Mucosa of stomach (tissue), 1 donor: ENCODE data around the gene RAP1GAP2.

Source experiments
- H3K27me3 ChIP-seq: one replicate; pipeline ENCODE4 v1.7.0; 2013; ENCODE audit warnings: mild to moderate bottlenecking, low read length; ENCODE audit not compliant: control insufficient read depth, insufficient read depth
- H3K36me3 ChIP-seq: one replicate; pipeline ENCODE4 v1.7.0; 2013; ENCODE audit warnings: low read length; ENCODE audit not compliant: control insufficient read depth, insufficient read depth
- H3K4me1 ChIP-seq: one replicate; pipeline ENCODE4 v1.7.0; 2013; ENCODE audit warnings: mild to moderate bottlenecking, low read length; ENCODE audit not compliant: control insufficient read depth, insufficient read depth
- H3K4me3 ChIP-seq: one replicate; pipeline ENCODE4 v1.7.0; 2013; ENCODE audit warnings: low read length
- H3K9ac ChIP-seq: one replicate; pipeline ENCODE4 v1.7.0; 2013; ENCODE audit warnings: mild to moderate bottlenecking, low read length, moderate library complexity
- H3K9me3 ChIP-seq: one replicate; pipeline ENCODE4 v1.7.0; 2013; ENCODE audit warnings: mild to moderate bottlenecking, low read length, moderate library complexity; ENCODE audit not compliant: control insufficient read depth
- donor health status: Pancreatic carcinoma.

The RAP1GAP2 gene

DNA sequence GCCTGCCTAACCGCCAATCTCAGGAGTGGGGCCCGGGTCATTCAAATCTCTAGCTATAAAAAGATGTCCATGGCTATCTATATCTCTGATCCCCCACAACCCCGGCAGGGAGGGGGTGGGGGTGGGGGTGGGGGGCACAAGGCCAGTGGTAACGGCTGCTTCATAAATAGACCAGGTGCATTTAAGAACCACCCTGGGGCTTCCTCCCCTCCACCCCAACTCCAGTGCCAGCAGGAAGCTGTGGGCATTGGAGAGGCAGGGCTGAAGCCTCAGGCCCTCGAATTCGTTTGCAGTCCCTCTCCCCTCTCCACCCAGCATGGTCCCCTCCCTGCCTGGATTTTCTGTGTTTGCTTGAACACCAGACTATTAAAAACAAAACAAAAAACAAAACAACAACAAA lies 56.0 kb downstream of the RAP1GAP2 start:
- Histone ChIP-seq H3K4me1 (peaks cover 10% of the 10 kb centered on the region), H3K9ac (no peak overlapping the region), H3K9me3 (no peaks in the 10 kb centered on the region), H3K4me3 (no peak overlapping the region), H3K27me3 (peaks cover 10% of the 10 kb centered on the region), H3K36me3 (no peaks in the 10 kb centered on the region)

DNA sequence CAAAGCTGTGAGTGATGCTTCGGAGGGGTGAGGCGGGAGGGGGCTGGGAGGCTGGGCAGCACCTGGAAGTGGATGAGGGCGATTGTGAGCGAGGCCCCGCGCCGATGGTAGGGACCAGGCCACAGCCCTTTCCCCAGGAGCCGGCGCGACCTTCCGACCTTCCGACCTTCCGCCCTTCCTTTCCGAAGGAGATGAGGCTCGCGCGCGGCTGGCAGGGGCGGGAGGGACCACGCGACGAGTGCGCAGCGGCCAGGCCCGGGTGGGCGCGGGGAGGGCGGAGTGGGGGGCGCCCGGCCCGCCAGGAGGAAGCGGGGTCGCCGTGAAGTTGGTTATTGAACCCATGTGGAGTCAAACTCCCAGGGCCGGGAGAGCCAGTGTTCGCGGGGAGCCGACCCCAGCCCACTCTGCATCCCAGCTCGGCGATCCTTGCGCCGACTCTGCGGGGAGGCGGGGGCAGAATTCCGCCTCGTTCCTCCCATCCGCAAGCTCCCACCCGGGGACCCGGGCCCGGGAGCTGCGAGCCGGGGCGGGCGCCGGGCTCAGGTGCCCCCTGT lies 56.6 kb downstream of the RAP1GAP2 start:
- Histone ChIP-seq H3K9me3 (no peaks in the 10 kb centered on the region), H3K9ac (peak overlapping the region; percentile 39), H3K36me3 (no peaks in the 10 kb centered on the region), H3K4me1 (peaks cover 10% of the 10 kb centered on the region), H3K4me3 (no peak overlapping the region), H3K27me3 (peaks cover 10% of the 10 kb centered on the region)

DNA sequence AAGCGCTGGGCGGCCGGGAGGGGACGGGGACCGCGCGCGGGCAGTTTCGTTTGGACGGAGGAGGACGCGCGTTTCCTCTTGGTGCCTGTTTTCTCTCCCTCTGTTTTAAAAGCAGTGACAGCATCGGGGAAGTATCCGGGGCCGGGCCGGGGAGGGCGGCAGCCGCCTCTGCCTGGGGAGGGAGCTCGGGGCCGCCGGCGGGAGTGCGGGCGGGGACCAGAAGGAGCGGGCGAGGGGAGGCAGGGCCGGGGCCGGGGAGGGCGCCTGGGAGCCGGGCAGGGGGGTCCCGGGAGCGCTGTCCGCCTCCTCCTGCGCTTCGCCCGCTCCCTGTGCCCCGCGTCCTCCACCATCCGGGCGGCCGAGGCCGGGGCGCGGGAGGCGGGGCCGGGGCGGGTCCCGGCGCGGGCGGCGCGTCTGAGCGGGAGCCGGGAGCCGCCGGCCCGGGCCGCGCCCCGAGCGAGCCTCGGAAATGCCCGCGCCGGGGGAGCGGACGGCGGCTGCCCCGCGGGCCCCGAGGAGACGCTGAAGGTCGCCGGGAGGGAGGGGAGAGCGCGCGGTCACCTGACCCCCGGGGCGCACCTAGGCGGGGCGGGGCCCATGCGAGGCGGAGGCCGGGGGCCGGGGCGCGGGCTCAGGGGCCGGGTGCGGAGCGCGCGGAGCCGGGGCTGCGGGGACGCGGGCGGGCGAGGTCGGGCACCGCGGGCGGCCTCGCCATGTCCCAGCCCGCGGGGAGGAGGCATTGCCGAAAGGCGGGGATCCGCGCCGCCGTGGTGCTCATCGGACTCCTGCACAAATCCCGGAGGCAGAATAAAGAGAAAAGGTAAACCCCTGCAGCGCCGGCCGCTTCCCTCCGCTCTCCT lies 57.3 kb downstream of the RAP1GAP2 start:
- H3K27me3 ChIP-seq, result peaks cover 10% of the 10 kb centered on the region
- peak overlapping the region; percentile 10 for H3K4me3 ChIP-seq
- peaks cover 10% of the 10 kb centered on the region for H3K4me1 ChIP-seq
- no peaks in the 10 kb centered on the region for H3K36me3 ChIP-seq
- peak overlapping the region; percentile 65 for H3K9ac ChIP-seq
- no peaks in the 10 kb centered on the region for H3K9me3 ChIP-seq

DNA sequence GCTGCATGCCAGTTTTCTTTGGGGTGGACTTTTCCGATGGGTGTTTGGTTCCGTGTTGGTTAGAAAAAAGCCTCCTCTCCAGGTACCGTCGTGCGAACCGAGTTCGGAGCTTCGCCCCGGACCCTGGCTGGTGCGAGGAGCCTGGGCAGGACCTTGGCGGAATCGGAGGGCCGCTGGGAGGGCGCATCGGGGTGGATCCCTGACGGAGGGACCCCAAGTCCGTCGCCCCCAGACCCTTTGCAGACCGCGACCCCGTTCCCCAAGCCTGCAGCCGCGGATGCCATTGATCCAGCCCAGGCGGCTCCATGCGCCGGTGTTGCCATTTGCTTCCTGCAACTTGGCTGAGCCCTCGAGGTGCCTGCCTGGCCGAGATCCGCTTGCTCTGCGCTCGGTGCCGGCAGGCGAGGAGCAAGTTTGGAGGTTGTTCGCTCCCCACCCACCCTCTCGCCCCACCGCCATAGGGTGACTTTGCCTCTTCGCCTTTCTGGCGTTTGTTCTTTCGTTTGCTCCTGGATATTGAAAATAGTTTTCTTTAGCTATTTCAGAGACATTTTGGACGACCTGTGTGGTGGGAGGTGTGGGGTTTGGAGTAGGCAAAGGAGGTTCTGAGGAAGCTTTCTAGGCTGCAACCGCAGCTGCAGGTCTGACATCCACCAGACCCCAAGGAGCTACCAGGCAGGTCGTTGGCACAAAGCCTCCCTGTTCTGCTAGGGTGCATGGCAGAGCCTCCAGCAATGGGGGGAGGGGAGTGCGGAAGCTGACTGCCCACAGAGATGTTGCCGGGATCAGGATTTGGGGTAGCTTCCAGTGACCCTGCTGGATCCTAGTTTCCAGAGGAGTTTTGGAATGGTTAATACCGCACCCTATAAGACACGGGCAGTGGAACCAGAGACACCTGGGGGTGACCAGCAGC lies 58.2 kb downstream of the RAP1GAP2 start:
- H3K4me1 ChIP-seq, result peaks cover 10% of the 10 kb centered on the region
- H3K9ac ChIP-seq, result peak overlapping the region; percentile 65
- no peaks in the 10 kb centered on the region for H3K36me3 ChIP-seq
- H3K4me3 ChIP-seq, result peak overlapping the region; percentile 10
- no peaks in the 10 kb centered on the region for H3K9me3 ChIP-seq
- H3K27me3 ChIP-seq, result peaks cover 10% of the 10 kb centered on the region

DNA sequence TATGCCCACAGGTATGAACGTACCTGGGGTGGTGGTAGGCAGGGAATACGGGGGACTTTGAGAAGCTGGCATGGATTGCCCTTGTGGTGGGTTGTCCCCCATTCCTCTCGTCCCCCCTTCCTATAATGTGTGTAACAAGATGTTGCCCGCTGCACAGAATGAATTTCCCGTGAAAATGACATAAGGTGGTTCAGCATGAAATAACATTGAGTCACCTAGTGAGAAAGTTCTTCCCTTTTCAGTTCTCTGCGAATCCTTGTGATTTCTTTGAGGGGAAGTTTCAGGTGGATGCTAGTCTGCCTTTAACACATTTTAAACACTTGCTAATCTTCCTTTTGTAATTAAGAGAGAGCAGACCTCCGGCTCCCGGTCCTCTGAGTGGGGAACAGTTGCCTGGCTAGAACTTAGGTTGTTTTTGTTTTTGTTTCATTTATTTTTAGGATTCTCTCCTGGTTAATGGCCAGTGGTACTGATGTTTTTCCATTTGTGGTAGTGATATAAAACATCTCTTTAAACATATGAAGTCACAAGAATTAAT lies 58.9 kb downstream of the RAP1GAP2 start:
- Histone ChIP-seq H3K4me3 (peak overlapping the region; percentile 10), H3K9ac (peak overlapping the region; percentile 65)

DNA sequence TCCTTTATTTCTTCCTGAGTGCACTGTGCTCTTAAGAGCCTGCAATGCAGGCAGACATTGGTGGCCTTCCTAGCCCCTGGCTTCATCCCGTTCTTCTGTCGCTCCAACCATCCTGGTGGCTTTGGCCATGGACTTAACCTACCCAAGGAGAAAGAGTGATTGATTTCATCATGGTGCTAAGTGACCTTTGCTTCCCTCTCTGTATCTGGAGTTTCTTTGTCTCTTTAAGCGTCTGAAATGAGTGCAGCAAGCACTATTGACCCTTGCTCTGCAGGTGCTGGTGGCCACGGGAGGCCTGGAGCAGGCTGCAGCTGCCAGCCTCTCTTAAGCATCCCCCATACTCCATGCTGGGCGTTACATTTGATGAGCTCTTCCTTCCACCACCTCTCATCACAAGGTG lies 60.5 kb downstream of the RAP1GAP2 start:
- Histone ChIP-seq H3K9me3 (no peaks in the 10 kb centered on the region), H3K9ac (no peak overlapping the region), H3K4me1 (peaks cover 15% of the 10 kb centered on the region), H3K27me3 (peaks cover 10% of the 10 kb centered on the region), H3K4me3 (no peak overlapping the region), H3K36me3 (no peaks in the 10 kb centered on the region)

More for the DNA sequence above, 58.9 kb downstream of the RAP1GAP2 start:
- no peaks in the 10 kb centered on the region for H3K9me3 ChIP-seq
- H3K27me3 ChIP-seq, result peaks cover 10% of the 10 kb centered on the region
- H3K4me1 ChIP-seq, result peaks cover 15% of the 10 kb centered on the region
- no peaks in the 10 kb centered on the region for H3K36me3 ChIP-seq

DNA sequence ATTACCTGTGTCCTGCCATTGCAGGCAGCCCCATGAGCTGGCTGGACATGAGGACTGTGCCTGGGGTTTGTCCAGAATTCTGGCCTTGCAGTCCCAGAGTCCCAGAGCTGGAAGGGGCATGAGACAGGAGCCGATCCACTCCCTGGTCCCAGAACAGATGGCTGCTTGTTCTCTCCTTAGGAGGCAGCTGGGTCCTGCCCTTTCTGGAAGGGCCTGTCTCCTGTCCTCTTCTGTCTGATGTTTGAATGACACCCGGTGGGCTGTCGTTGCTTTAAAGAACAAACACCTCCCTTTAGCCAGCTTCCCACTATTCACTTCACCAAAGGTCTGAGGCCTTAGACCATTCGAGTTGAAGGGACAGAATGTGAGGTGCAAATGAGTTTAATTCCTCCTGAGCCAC lies 63.8 kb downstream of the RAP1GAP2 start:
- Histone ChIP-seq H3K9ac (no peak overlapping the region), H3K36me3 (no peaks in the 10 kb centered on the region), H3K4me3 (no peak overlapping the region), H3K27me3 (peaks cover under 1% of the 10 kb centered on the region), H3K9me3 (no peaks in the 10 kb centered on the region), H3K4me1 (peaks cover 20% of the 10 kb centered on the region)

DNA sequence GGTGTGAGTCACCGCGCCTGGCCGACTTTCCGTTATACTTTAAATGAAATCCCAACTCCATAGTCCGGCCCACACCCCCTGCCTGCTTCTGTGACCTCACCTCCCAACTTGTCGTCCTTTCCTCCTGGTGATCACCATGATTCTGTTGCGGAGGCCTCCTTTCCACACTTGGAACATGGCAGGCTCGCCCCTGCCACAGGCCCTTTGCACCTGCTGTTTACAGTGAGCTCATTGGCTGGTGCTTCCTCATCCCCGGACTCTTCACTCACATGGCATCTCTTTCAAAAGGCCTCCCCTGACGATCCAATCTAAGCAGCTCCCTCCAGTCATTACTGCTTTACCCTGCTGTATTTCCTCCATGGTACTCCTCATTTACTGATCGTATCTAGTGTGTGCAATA lies 64.6 kb downstream of the RAP1GAP2 start:
- Histone ChIP-seq H3K27me3 (no peaks in the 10 kb centered on the region), H3K36me3 (no peaks in the 10 kb centered on the region), H3K9me3 (no peaks in the 10 kb centered on the region), H3K4me1 (peaks cover 21% of the 10 kb centered on the region), H3K4me3 (no peak overlapping the region), H3K9ac (no peak overlapping the region)

DNA sequence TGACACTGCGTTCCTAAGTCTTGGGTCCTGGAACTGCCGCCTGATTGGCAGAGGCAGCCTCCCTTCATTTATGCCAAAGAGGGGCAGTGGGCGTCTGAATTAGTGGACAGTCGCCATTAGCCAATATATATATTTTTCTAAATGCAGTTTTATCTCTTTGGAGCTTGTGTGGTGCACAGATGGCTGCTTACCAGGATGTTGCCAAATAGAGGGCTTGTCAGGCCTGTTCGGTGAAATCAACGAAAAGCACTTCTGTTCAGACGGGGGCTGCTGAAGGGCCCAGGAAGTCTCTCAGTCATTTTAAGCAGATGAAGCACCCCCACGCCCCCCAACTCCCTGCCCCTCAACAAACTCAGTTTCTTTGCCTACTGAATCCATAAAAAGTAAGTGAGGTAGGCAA lies 66.0 kb downstream of the RAP1GAP2 start:
- H3K9me3 ChIP-seq, result no peaks in the 10 kb centered on the region
- peaks cover 21% of the 10 kb centered on the region for H3K4me1 ChIP-seq
- no peak overlapping the region for H3K4me3 ChIP-seq
- no peak overlapping the region for H3K9ac ChIP-seq
- H3K36me3 ChIP-seq, result no peaks in the 10 kb centered on the region
- no peaks in the 10 kb centered on the region for H3K27me3 ChIP-seq

DNA sequence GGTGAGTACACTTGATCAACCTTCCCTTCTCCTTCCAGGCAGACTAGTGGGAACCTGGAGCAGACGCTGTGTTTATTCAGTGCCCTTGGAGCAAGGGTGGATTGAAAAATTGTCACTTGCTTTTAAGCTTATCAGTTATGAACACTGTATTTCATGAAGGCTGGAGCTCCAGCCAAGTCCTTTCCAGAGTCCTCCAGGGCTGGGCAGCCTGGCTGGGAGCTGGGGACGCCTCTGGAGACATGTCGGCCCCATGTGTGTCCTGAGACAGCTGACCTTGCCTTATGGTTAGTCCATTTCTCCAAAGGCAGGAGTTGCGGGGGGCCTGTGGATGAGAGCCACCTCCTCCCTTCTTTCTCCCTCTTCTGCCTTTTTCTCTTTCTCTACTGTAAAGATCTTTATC lies 67.0 kb downstream of the RAP1GAP2 start:
- no peak overlapping the region for H3K4me3 ChIP-seq
- peaks cover 21% of the 10 kb centered on the region for H3K4me1 ChIP-seq

DNA sequence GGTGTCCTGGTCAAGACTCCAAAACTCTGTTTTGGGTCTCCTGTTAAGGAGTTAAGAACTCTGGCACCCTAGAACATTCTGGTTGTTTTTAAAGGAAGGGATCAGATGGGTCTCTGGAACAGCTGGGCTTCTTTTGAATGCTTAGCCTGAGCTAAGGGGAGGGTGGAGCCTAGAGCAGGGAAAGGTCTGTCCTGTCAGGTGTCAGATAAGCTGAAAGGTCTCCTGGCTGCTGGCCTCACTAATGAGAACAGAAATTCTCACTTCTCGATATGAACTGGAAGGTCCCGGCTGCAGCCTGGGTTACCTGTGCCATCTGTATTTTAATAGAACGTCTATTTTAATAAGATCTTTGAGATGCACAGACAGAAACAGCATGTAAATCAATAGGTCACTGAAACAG lies 69.0 kb downstream of the RAP1GAP2 start:
- H3K36me3 ChIP-seq, result no peaks in the 10 kb centered on the region
- H3K4me3 ChIP-seq, result no peak overlapping the region
- peaks cover 16% of the 10 kb centered on the region for H3K4me1 ChIP-seq
- H3K9me3 ChIP-seq, result no peaks in the 10 kb centered on the region
- H3K9ac ChIP-seq, result no peak overlapping the region
- H3K27me3 ChIP-seq, result no peaks in the 10 kb centered on the region

More for the DNA sequence above, 67.0 kb downstream of the RAP1GAP2 start:
- no peaks in the 10 kb centered on the region for H3K27me3 ChIP-seq
- H3K9ac ChIP-seq, result no peak overlapping the region
- no peaks in the 10 kb centered on the region for H3K36me3 ChIP-seq
- H3K9me3 ChIP-seq, result no peaks in the 10 kb centered on the region
